Smooth muscle cell (in vitro differentiated cells): ENCODE results near the gene HES5. TPM values are rescaled to one million over a fixed set of nuclear protein-coding genes. Genes with fewer than 3 reads are reported as not detected.

ENCODE experiments used
- DNase-seq: peaks from one replicate; lab custom pipeline; 2025; ENCODE audit not compliant: unreplicated experiment; lab: John Stamatoyannopoulos, UW
- H2AFZ ChIP-seq: fragments of 200-600 bp; sonication (generic); 2 replicates; pipeline ENCODE4 v1.6.0; 2016; ENCODE audit warnings: antibody characterized with exemption, low read depth, mild to moderate bottlenecking
- H3F3A ChIP-seq: fragments of 200-600 bp; sonication (generic); 2 replicates; pipeline ENCODE4 v1.6.0; 2017; ENCODE audit warnings: antibody characterized with exemption, low read depth
- H3K27ac ChIP-seq: fragments of 200-600 bp; sonication (generic); 2 replicates; pipeline ENCODE4 v1.5.1; 2016; ENCODE audit warnings: low read depth, mild to moderate bottlenecking
- H3K27me3 ChIP-seq: fragments of 200-600 bp; sonication (generic); 2 replicates; pipeline ENCODE4 v1.6.1; 2016; ENCODE audit warnings: low read depth, mild to moderate bottlenecking
- H3K36me3 ChIP-seq: fragments of 200-600 bp; sonication (generic); 2 replicates; pipeline ENCODE4 v1.5.1; 2016; ENCODE audit warnings: low read depth
- H3K4me1 ChIP-seq: fragments of 200-600 bp; sonication (generic); 2 replicates; pipeline ENCODE4 v1.5.1; 2016; ENCODE audit warnings: low read depth
- H3K4me2 ChIP-seq: fragments of 200-600 bp; sonication (generic); 2 replicates; pipeline ENCODE4 v1.6.0; 2016; ENCODE audit warnings: mild to moderate bottlenecking
- H3K4me3 ChIP-seq: fragments of 200-600 bp; sonication (generic); 2 replicates; pipeline ENCODE4 v1.5.1; 2016; ENCODE audit warnings: mild to moderate bottlenecking
- H3K79me2 ChIP-seq: fragments of 200-600 bp; sonication (generic); 2 replicates; pipeline ENCODE4 v1.6.0; 2016; ENCODE audit warnings: low read depth, mild to moderate bottlenecking
- H3K9ac ChIP-seq: fragments of 200-600 bp; sonication (generic); 2 replicates; pipeline ENCODE4 v1.6.0; 2016; ENCODE audit warnings: low read depth
- H3K9me3 ChIP-seq: fragments of 200-600 bp; sonication (generic); replicated peaks from 2 replicates; pipeline ENCODE4 v1.5.1; 2016; ENCODE audit warnings: low read depth
- H4K20me1 ChIP-seq: fragments of 200-600 bp; sonication (generic); 2 replicates; pipeline ENCODE4 v1.6.0; 2016; ENCODE audit warnings: low read depth
- CTCF ChIP-seq: fragments of 200-600 bp; sonication (generic); IDR thresholded peaks from 2 replicates; pipeline ENCODE4 v1.5.1; 2017; ENCODE audit warnings: borderline replicate concordance, mild to moderate bottlenecking, antibody characterized with exemption; ENCODE audit not compliant: insufficient read depth, poor library complexity, severe bottlenecking
- WGBS: methylation state at CpG from one replicate; pipeline ENCODE4 v1.1.7; 2016; ENCODE audit warnings: low lambda C conversion rate; 5-methylcytosine and 5-hydroxymethylcytosine counted together
- polyA plus RNA-seq: library from polyadenylated mRNA; unstranded; fragments of >200 nt; fragmentation: Nextera tagmentation; extraction: Ambion mirVana; gene quantifications from 2 replicates; pipeline ENCODE4 v1.2.1, GENCODE V29; 2016
- total RNA-seq: library from RNA; depleted of rRNA; stranded (reverse); fragments of >200 nt; gene quantifications from 2 replicates; pipeline ENCODE4 v1.2.3, GENCODE V29; 2014

The HES5 gene
- total and polyA plus RNA-seq, 2 experiments from 2014 or later = 1.6 to 1.7 TPM

GRCh38 chr1:2561898-2562895 is 32.1 kb upstream of the HES5 start:
- no peaks in the 10 kb centered on the region for H3K4me1 ChIP-seq
- no peak overlapping the region for H3K9ac ChIP-seq
- no peak overlapping the region for H3K4me2 ChIP-seq
- peak; percentile 11 for TF ChIP-seq CTCF
- no peak overlapping the region for H3K4me3 ChIP-seq
- no peaks in the 10 kb centered on the region for H3K27me3 ChIP-seq
- H3K27ac ChIP-seq = no peak overlapping the region
- no peak overlapping the region for H2AFZ ChIP-seq
- WGBS = 91% methylated on average over 23 of the region's 24 CpGs
- H3F3A ChIP-seq = no peaks in the 10 kb centered on the region
- H4K20me1 ChIP-seq = no peaks in the 10 kb centered on the region
- no peak for DNase-seq
- H3K9me3 ChIP-seq = no peaks in the 10 kb centered on the region
- no peaks in the 10 kb centered on the region for H3K36me3 ChIP-seq
- H3K79me2 ChIP-seq = no peaks in the 10 kb centered on the region

GRCh38 chr1:2561446-2561845 is 31.4 kb upstream of the HES5 start:
- H3K4me3 ChIP-seq = no peak overlapping the region
- no peaks in the 10 kb centered on the region for H3K79me2 ChIP-seq
- H3K27me3 ChIP-seq = no peaks in the 10 kb centered on the region
- H3K36me3 ChIP-seq = no peaks in the 10 kb centered on the region
- H3K9ac ChIP-seq = no peak overlapping the region
- H2AFZ ChIP-seq = no peak overlapping the region
- peaks cover 3% of the 10 kb centered on the region for H3K4me1 ChIP-seq
- H3F3A ChIP-seq = no peaks in the 10 kb centered on the region
- H3K4me2 ChIP-seq = no peak overlapping the region
- no peak for DNase-seq
- TF ChIP-seq CTCF = no peak
- WGBS = 90% methylated on average over 11 of the region's 11 CpGs
- H4K20me1 ChIP-seq = no peaks in the 10 kb centered on the region
- no peak overlapping the region for H3K27ac ChIP-seq
- H3K9me3 ChIP-seq = no peaks in the 10 kb centered on the region

- no peaks in the 10 kb centered on the region for H3K27me3 ChIP-seq
- H3K4me1 ChIP-seq = peaks cover 8% of the 10 kb centered on the region
- no peaks in the 10 kb centered on the region for H3K36me3 ChIP-seq
- DNase-seq = no peak
- no peaks in the 10 kb centered on the region for H3K9me3 ChIP-seq
- no peak overlapping the region for H3K4me2 ChIP-seq
- no peak overlapping the region for H3K9ac ChIP-seq
- H2AFZ ChIP-seq = no peak overlapping the region
- H3F3A ChIP-seq = no peaks in the 10 kb centered on the region
- H3K79me2 ChIP-seq = no peaks in the 10 kb centered on the region
- H4K20me1 ChIP-seq = no peaks in the 10 kb centered on the region
- H3K27ac ChIP-seq = no peak overlapping the region
- WGBS = 92% methylated on average over 11 of the region's 15 CpGs
- no peak for TF ChIP-seq CTCF
- no peak overlapping the region for H3K4me3 ChIP-seq
Measured at GRCh38 chr1:2560299-2561073, 30.4 kb upstream of the HES5 start.
